ENCODE results near the gene PRKX.
"Not testable (repeated sequence)": the region's sequence is repeated elsewhere in the genome, so short reads cannot be mapped to it uniquely, and the experiment has no call there.

PRKX gene

DNA sequence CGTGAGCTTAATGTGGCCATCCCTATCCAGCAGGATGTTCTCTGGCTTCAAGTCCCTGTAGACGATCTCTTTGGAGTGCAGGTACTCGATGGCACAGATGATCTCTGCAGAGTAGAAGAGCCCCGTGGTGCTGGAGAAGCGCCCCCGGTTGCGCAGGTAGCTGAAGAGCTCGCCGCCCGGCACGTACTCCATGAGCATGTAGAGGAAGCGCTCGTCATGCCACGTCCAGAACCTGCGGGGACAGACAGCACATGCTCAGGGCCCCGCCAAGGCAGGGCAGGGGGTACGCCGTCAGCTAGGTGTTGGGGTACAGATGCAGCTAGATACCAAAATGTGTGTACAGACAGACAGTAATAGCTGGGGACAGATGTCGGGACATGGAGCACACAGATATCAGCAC is 58.3 kb downstream of the PRKX start:
- no peak for DNase-seq (ENCODE audit: low read depth)
- TF ChIP-seq CTCF (IDR thresholded peaks at IDR 0.05; ENCODE audit: control insufficient read depth, extremely low read depth, insufficient read depth): no peak
- H3K4me3 ChIP-seq (ENCODE audit: low read depth, low read length): no peak overlapping the region

DNA sequence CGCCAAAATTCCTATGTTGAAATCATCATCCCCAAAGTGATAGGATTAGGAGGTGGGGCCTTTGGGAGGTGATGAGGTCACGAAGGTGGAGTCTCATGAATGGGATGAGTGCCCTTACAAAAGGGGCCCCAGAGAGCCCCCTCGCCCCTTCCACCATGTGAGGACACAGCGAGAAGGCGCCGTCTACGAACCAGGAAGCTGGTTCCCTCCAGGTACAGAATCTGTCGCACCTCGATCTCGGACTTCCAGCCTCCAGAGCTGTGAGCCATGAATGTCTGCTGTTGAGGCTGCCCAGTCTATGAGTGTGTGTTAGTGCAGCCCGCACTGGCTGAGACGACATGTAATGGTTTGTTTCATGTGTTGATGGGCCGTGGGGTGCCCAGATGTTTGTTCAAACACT is 60.3 kb downstream of the PRKX start:
- no peak overlapping the region for H3K4me3 ChIP-seq (ENCODE audit: low read depth, low read length)
- DNase-seq (ENCODE audit: low read depth): no peak
- no peak for TF ChIP-seq CTCF (IDR thresholded peaks at IDR 0.05; ENCODE audit: control insufficient read depth, extremely low read depth, insufficient read depth)

- TF ChIP-seq CTCF (IDR thresholded peaks at IDR 0.05; ENCODE audit: control insufficient read depth, extremely low read depth, insufficient read depth): peak; percentile 34
- no peak for DNase-seq (ENCODE audit: low read depth)
- H3K4me3 ChIP-seq (ENCODE audit: low read depth, low read length): no peak overlapping the region
These were observed 62.2 kb downstream of the PRKX start for GRCh38 chrX:3651277-3651676.

GRCh38 chrX:3648084-3648483 is 65.4 kb downstream of the PRKX start:
- H3K4me3 ChIP-seq (ENCODE audit: low read depth, low read length): no peak overlapping the region
- no peak for TF ChIP-seq CTCF (IDR thresholded peaks at IDR 0.05; ENCODE audit: control insufficient read depth, extremely low read depth, insufficient read depth)
- no peak for DNase-seq (ENCODE audit: low read depth)

- not testable (repeated sequence) for H3K4me3 ChIP-seq (ENCODE audit: low read depth, low read length); DNase-seq (ENCODE audit: low read depth)
These were observed 73.4 kb downstream of the PRKX start for GRCh38 chrX:3639858-3640631.

DNA sequence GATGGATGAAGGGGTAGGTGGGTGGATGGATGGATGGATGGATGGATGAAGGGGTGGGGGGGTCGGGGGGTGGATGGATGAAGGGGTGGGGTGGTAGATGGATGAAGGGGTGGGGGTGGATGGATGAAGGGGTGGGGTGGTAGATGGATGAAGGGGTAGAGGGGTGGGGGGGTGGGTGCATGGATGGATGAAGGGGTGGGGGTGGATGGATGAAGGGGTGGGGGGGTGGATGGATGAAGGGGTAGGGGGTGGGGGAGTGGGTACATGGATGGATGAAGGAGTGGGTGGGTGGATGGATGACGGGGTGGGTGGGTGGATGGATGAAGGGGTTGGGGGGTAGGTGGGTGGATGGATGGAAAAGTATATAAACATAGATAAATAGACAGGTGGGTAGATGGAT is 74.2 kb downstream of the PRKX start:
- DNase-seq (ENCODE audit: low read depth): no peak
- H3K4me3 ChIP-seq (ENCODE audit: low read depth, low read length): no peak overlapping the region
- no peak for TF ChIP-seq CTCF (IDR thresholded peaks at IDR 0.05; ENCODE audit: control insufficient read depth, extremely low read depth, insufficient read depth)

GRCh38 chrX:3638280-3638873 is 75.1 kb downstream of the PRKX start:
- DNase-seq (ENCODE audit: low read depth): no peak

More at GRCh38 chrX:3638280-3638873, 75.1 kb downstream of the PRKX start:
- peak; percentile 69 for TF ChIP-seq CTCF (IDR thresholded peaks at IDR 0.05; ENCODE audit: control insufficient read depth, extremely low read depth, insufficient read depth)
- H3K4me3 ChIP-seq (ENCODE audit: low read depth, low read length): no peak overlapping the region

All from LNCaP clone FGC (cell line).